H1 (cell line): ENCODE data around the gene CTDP1. TPM values are rescaled to one million over a fixed set of nuclear protein-coding genes. Genes with fewer than 3 reads are reported as not detected.

ENCODE experiments used
- CTCF ChIA-PET: fragments of 300-600 bp; sonication (Branson Sonifier 250); formaldehyde crosslinking; loops from one replicate; lab custom pipeline; 2021; ENCODE audit not compliant: partially characterized antibody; lab: Charles Lee
- POLR2A ChIA-PET: fragments of 300-600 bp; sonication (Branson Sonifier 250); formaldehyde crosslinking; loops from one replicate; lab custom pipeline; 2021; ENCODE audit warnings: inconsistent platforms; ENCODE audit not compliant: partially characterized antibody; lab: Charles Lee
- DNase-seq, 2 experiments: peaks; one replicate each; pipeline versions ENCODE4 v3.0.0 to v3.0.0-alpha.2; 2010 to 2022; ENCODE audit warnings: low spot score in 2 of 2, low read depth in 1 of 2, mixed read lengths in 1 of 2
- FAIRE-seq: peaks from 2 replicates; lab custom pipeline; 2011; peaks lifted over from hg19 to GRCh38; lab: Jason Lieb, UNC
- H2AFZ ChIP-seq: 2 replicates; pipeline ENCODE4 v1.8.1; 2012; ENCODE audit warnings: low read length, inconsistent platforms
- H2AK5ac ChIP-seq: 2 replicates; pipeline ENCODE4 v1.6.1; 2013; ENCODE audit warnings: low read depth, low read length
- H2BK120ac ChIP-seq: replicated peaks from 2 replicates; pipeline ENCODE3; 2013; ENCODE audit warnings: low read depth, low read length, inconsistent platforms
- H2BK12ac ChIP-seq: 2 replicates; pipeline ENCODE4 v1.6.1; 2013; ENCODE audit warnings: low read depth, low read length
- H2BK15ac ChIP-seq: 2 replicates; pipeline ENCODE4 v1.6.1; 2013; ENCODE audit warnings: low read length
- H2BK20ac ChIP-seq: 2 replicates; pipeline ENCODE4 v1.6.1; 2013; ENCODE audit warnings: low read length
- H2BK5ac ChIP-seq: 2 replicates; pipeline ENCODE4 v1.6.1; 2013; ENCODE audit warnings: low read depth, low read length
- H3K14ac ChIP-seq: 2 replicates; pipeline ENCODE4 v1.6.1; 2013; ENCODE audit warnings: inconsistent platforms; ENCODE audit not compliant: insufficient read length
- H3K18ac ChIP-seq: 2 replicates; pipeline ENCODE4 v1.6.1; 2013; ENCODE audit warnings: low read length; ENCODE audit errors: extremely low read depth
- H3K23ac ChIP-seq: 2 replicates; pipeline ENCODE4 v1.6.1; 2013; ENCODE audit warnings: inconsistent platforms; ENCODE audit not compliant: insufficient read length
- H3K23me2 ChIP-seq: 2 replicates; pipeline ENCODE4 v1.6.1; 2013; ENCODE audit warnings: low read depth, low read length
- H3K27ac ChIP-seq: 2 replicates; pipeline ENCODE4 v1.6.1; 2011; ENCODE audit warnings: low read depth, low read length, inconsistent platforms
- H3K27me3 ChIP-seq, 4 experiments: replicated peaks in 1 of 4; 1 replicate in 1 of 4; 2 replicates in 3 of 4; pipeline versions ENCODE4 v1.6.1 to v1.8.1; 2011 to 2013; ENCODE audit warnings: low read length in 3 of 4, mild to moderate bottlenecking in 3 of 4, inconsistent platforms in 2 of 4, mixed read lengths in 2 of 4, moderate library complexity in 1 of 4; ENCODE audit not compliant: control insufficient read depth in 3 of 4, insufficient read depth in 3 of 4; ENCODE audit errors: extremely low read depth in 1 of 4
- H3K36me3 ChIP-seq, 4 experiments: 2 replicates each; pipeline versions ENCODE4 v1.6.1 to v1.8.1; 2011 to 2013; ENCODE audit warnings: mild to moderate bottlenecking in 4 of 4, low read length in 3 of 4, moderate library complexity in 2 of 4, control low read depth in 1 of 4, inconsistent platforms in 1 of 4; ENCODE audit not compliant: insufficient read depth in 4 of 4, control insufficient read depth in 2 of 4
- H3K4ac ChIP-seq: replicated peaks from 2 replicates; pipeline ENCODE3; 2013; ENCODE audit warnings: low read length, low read depth, mixed read lengths, inconsistent platforms; ENCODE audit not compliant: insufficient read length
- H3K4me1 ChIP-seq, 4 experiments: replicated peaks in 1 of 4; 1 replicate in 1 of 4; 2 replicates in 3 of 4; pipeline versions ENCODE4 v1.6.1 to v1.8.1; 2011 to 2013; ENCODE audit warnings: low read length in 3 of 4, inconsistent platforms in 2 of 4, mixed read lengths in 1 of 4; ENCODE audit not compliant: insufficient read depth in 4 of 4, control insufficient read depth in 3 of 4
- H3K4me2 ChIP-seq, 2 experiments: 2 replicates each; pipeline versions ENCODE4 v1.6.1 to v1.8.1; 2011 to 2013; ENCODE audit warnings: low read depth in 2 of 2, low read length in 2 of 2, control low read depth in 1 of 2, inconsistent platforms in 1 of 2, mild to moderate bottlenecking in 1 of 2; ENCODE audit not compliant: insufficient read depth in 1 of 2
- H3K4me3 ChIP-seq, 4 experiments: fragments of 200-600, 300-600 bp in 1 of 4; sonication (generic), shearing (Covaris generic), sonication (Bioruptor Twin) in 1 of 4; 2 replicates each; pipeline versions ENCODE4 v1.5.1 to v1.8.1; 2011 to 2016; ENCODE audit warnings: low read length in 4 of 4, low read depth in 3 of 4, control low read depth in 2 of 4, inconsistent platforms in 2 of 4, mild to moderate bottlenecking in 2 of 4, mixed read lengths in 1 of 4, moderate library complexity in 1 of 4; ENCODE audit not compliant: insufficient read depth in 2 of 4; ENCODE audit errors: extremely low read depth in 1 of 4
- H3K56ac ChIP-seq: replicated peaks from 2 replicates; pipeline ENCODE3; 2013; ENCODE audit warnings: low read depth, mild to moderate bottlenecking, mixed read lengths, low read length, inconsistent platforms; ENCODE audit not compliant: insufficient read length
- H3K79me1 ChIP-seq: 2 replicates; pipeline ENCODE4 v1.6.1; 2013; ENCODE audit warnings: low read depth, low read length, control low read depth
- H3K79me2 ChIP-seq, 2 experiments: 2 replicates each; pipeline versions ENCODE4 v1.6.1 to v1.8.1; 2012 to 2013; ENCODE audit warnings: low read length in 2 of 2, mild to moderate bottlenecking in 2 of 2, inconsistent platforms in 1 of 2; ENCODE audit not compliant: insufficient read depth in 2 of 2, control insufficient read depth in 1 of 2
- H3K9ac ChIP-seq, 4 experiments: replicated peaks in 1 of 4; 1 replicate in 1 of 4; 2 replicates in 3 of 4; pipeline versions ENCODE4 v1.6.1 to v1.8.1; 2011 to 2013; ENCODE audit warnings: low read depth in 3 of 4, low read length in 3 of 4, control low read depth in 2 of 4, mild to moderate bottlenecking in 2 of 4, moderate library complexity in 2 of 4, inconsistent platforms in 1 of 4; ENCODE audit errors: extremely low read depth in 1 of 4
- H3K9me3 ChIP-seq, 2 experiments: 2 replicates each; pipeline versions ENCODE4 v1.6.1 to v1.8.1; 2012 to 2013; ENCODE audit warnings: mild to moderate bottlenecking in 2 of 2, moderate library complexity in 2 of 2, control low read depth in 1 of 2, inconsistent platforms in 1 of 2, low read depth in 1 of 2, low read length in 1 of 2, mixed read lengths in 1 of 2; ENCODE audit not compliant: insufficient read depth in 2 of 2
- H4K20me1 ChIP-seq, 2 experiments: replicated peaks in 1 of 2; 2 replicates each; pipeline versions ENCODE3 to v1.8.1; 2011 to 2013; ENCODE audit warnings: inconsistent platforms in 2 of 2, low read length in 2 of 2, mild to moderate bottlenecking in 1 of 2; ENCODE audit not compliant: insufficient read depth in 2 of 2, control insufficient read depth in 1 of 2
- H4K5ac ChIP-seq: 2 replicates; pipeline ENCODE4 v1.6.1; 2013; ENCODE audit warnings: low read length, low read depth, mixed read lengths, inconsistent platforms; ENCODE audit not compliant: insufficient read length
- H4K8ac ChIP-seq: 2 replicates; pipeline ENCODE4 v1.8.0; 2013; ENCODE audit warnings: mild to moderate bottlenecking, moderate library complexity, low read length, inconsistent platforms; ENCODE audit not compliant: insufficient read depth; ENCODE audit errors: extremely low read depth
- H4K91ac ChIP-seq: replicated peaks from 2 replicates; pipeline ENCODE3; 2013; ENCODE audit warnings: low read length, mixed read lengths, inconsistent platforms; ENCODE audit not compliant: insufficient read length
- ASH2L ChIP-seq: fragments of 200-600, 300-600 bp; sonication (generic); IDR thresholded peaks from one replicate; pipeline ENCODE4 v1.7.1; 2017; ENCODE audit warnings: low read length
- CHD1 ChIP-seq: IDR thresholded peaks from 2 replicates; pipeline ENCODE4 v1.6.1; 2012; ENCODE audit warnings: low read depth, low read length, improper control_type of control experiment
- CREB1 ChIP-seq: IDR thresholded peaks from 2 replicates; pipeline ENCODE4 v1.6.1; 2012; ENCODE audit warnings: inconsistent platforms
- EGR1 ChIP-seq: IDR thresholded peaks from 2 replicates; pipeline ENCODE4 v1.6.1; 2011; ENCODE audit warnings: low read depth, low read length, borderline replicate concordance
- EP300 ChIP-seq, 2 experiments: IDR thresholded peaks; 1 replicate in 1 of 2; 2 replicates in 1 of 2; pipeline ENCODE4 v1.6.1; 2011 to 2012; ENCODE audit warnings: low read depth in 2 of 2, low read length in 2 of 2, mild to moderate bottlenecking in 2 of 2, borderline replicate concordance in 1 of 2, inconsistent platforms in 1 of 2, moderate library complexity in 1 of 2
- HDAC2 ChIP-seq, 2 experiments: fragments of 300-600 bp in 1 of 2; sonication (generic) in 1 of 2; IDR thresholded peaks; 2 replicates each; pipeline ENCODE4 v1.6.1; 2011 to 2012; ENCODE audit warnings: low read depth in 2 of 2, low read length in 2 of 2, mild to moderate bottlenecking in 2 of 2, moderate library complexity in 2 of 2, borderline replicate concordance in 1 of 2, inconsistent platforms in 1 of 2
- KDM1A ChIP-seq: fragments of 200-600, 300-600 bp; sonication (generic); IDR thresholded peaks from 2 replicates; pipeline ENCODE4 v1.7.1; 2016; ENCODE audit warnings: mild to moderate bottlenecking, low read length, borderline replicate concordance
- NANOG ChIP-seq: IDR thresholded peaks from 2 replicates; pipeline ENCODE4 v1.6.1; 2011; ENCODE audit warnings: low read length, low read depth, mild to moderate bottlenecking, inconsistent platforms; ENCODE audit not compliant: insufficient read depth, poor library complexity, severe bottlenecking
- SP1 ChIP-seq: IDR thresholded peaks from 2 replicates; pipeline ENCODE4 v1.6.1; 2011; ENCODE audit warnings: low read depth, low read length
- SP4 ChIP-seq: IDR thresholded peaks from 2 replicates; pipeline ENCODE4 v1.6.1; 2012; ENCODE audit warnings: low read length, inconsistent platforms
- TBP ChIP-seq: IDR thresholded peaks from 2 replicates; pipeline ENCODE4 v1.6.1; 2011; ENCODE audit warnings: low read depth, low read length, improper control_type of control experiment
- TCF12 ChIP-seq: IDR thresholded peaks from 2 replicates; pipeline ENCODE4 v1.6.1; 2011; ENCODE audit warnings: low read depth, mild to moderate bottlenecking, low read length
- polyA plus RNA-seq, 7 experiments: library from polyadenylated mRNA; depleted of rRNA in 3 of 7; stranded (reverse) in 5 of 7; unstranded in 2 of 7; fragments of >200 nt in 5 of 7; fragments of 200-250 nt in 2 of 7; gene quantifications; 1 replicate in 5 of 7; 2 replicates in 1 of 7; 4 replicates in 1 of 7; pipeline versions ENCODE4 v1.2.1 to v1.2.3, GENCODE V29; 2011 to 2013; ENCODE audit warnings: missing spikeins in 2 of 7, mixed read lengths in 2 of 7
- total RNA-seq: library from RNA; stranded (reverse); fragmentation: NEBNext Ultra II Directional; extraction: Animal tissue kit (Norgen Biotek cat#: 25700); gene quantifications from 2 replicates; pipeline ENCODE4 v1.2.1, GENCODE V29; 2021
- TF ChIP-seq, protein P1 (sequence below), 3 experiments: IDR thresholded peaks; 1 replicate in 2 of 3; 2 replicates in 1 of 3; pipeline versions ENCODE4 v1.5.1 to v1.6.1; 2011; ENCODE audit warnings: low read length in 3 of 3, mild to moderate bottlenecking in 3 of 3, inconsistent platforms in 2 of 3, low read depth in 1 of 3, moderate library complexity in 1 of 3; ENCODE audit not compliant: insufficient read depth in 1 of 3; ENCODE audit errors: control extremely low read depth in 1 of 3

Gene CTDP1
- total and polyA plus RNA-seq, 2 of the 8 experiments (the other 6 are each of a cell fraction or from before 2014, with no cell fraction given), result 16.6 to 37.0 TPM

DNA sequence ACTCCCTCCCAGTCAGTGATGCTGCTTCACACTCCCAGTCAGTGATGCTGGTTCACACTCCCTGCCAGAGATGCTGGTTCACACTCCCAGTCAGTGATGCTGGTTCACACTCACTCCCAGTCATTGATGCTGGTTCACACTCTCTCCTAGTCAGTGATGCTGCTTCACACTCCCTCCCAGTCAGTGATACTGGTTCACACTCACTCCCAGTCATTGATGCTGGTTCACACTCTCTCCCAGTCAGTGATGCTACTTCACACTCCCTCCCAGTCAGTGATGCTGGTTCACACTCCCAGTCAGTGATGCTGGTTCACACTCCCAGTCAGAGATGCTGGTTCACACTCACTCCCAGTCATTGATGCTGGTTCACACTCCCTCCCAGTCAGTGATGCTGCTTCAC, 83.8 kb downstream of the CTDP1 start:
- Histone ChIP-seq H3K36me3 (no peaks in the 10 kb centered on the region), H3K14ac (no peak overlapping the region), H3K18ac (no peak overlapping the region), H3K79me1 (no peaks in the 10 kb centered on the region), H3K4me1 (no peaks in the 10 kb centered on the region), H2AK5ac (peak overlapping the region; percentile 88; the same call in 1 of the 2 replicates), H3K4me2 (no peak overlapping the region), H2BK15ac (0 out of 2 replicates have a peak overlapping the region, but pooled peaks have one; percentile 34), H2AFZ (no peak overlapping the region), H4K8ac (no peak overlapping the region), H4K20me1 (no peaks in the 10 kb centered on the region), H2BK20ac (no peak overlapping the region), H3K4ac (no peak overlapping the region), H4K91ac (no peak overlapping the region), H3K79me2 (no peaks in the 10 kb centered on the region), H3K23me2 (peaks cover 2% of the 10 kb centered on the region; the same call in 1 of the 2 replicates), H3K9ac (no peak overlapping the region), H3K27me3 (no peaks in the 10 kb centered on the region), H2BK5ac (no peak overlapping the region), H3K9me3 (peaks cover 0 to 10% of the 10 kb centered on the region in 2 experiments; a peak in 2 of 4 replicates), H2BK12ac (no peak overlapping the region), H3K56ac (no peak overlapping the region), H4K5ac (no peak overlapping the region), H3K4me3 (no peak overlapping the region), H3K23ac (no peak overlapping the region), H2BK120ac (no peak overlapping the region), H3K27ac (no peak overlapping the region)
- no peak for TF ChIP-seq CREB1
- no peak for TF ChIP-seq NANOG
- TF ChIP-seq TBP, result no peak
- no peak for TF ChIP-seq TCF12
- TF ChIP-seq EGR1, result no peak
- no peak for TF ChIP-seq SP1
- no peak for TF ChIP-seq KDM1A
- TF ChIP-seq EP300 (IDR thresholded peaks at IDR 0.05; ENCODE audit: borderline replicate concordance in 1 of 2, low read depth in 2 of 2, low read length in 2 of 2), result no peak
- TF ChIP-seq CHD1, result no peak
- TF ChIP-seq HDAC2 (IDR thresholded peaks at IDR 0.05; ENCODE audit: borderline replicate concordance in 1 of 2, low read depth in 2 of 2, low read length in 2 of 2), result no peak
- TF ChIP-seq, protein P1, sequence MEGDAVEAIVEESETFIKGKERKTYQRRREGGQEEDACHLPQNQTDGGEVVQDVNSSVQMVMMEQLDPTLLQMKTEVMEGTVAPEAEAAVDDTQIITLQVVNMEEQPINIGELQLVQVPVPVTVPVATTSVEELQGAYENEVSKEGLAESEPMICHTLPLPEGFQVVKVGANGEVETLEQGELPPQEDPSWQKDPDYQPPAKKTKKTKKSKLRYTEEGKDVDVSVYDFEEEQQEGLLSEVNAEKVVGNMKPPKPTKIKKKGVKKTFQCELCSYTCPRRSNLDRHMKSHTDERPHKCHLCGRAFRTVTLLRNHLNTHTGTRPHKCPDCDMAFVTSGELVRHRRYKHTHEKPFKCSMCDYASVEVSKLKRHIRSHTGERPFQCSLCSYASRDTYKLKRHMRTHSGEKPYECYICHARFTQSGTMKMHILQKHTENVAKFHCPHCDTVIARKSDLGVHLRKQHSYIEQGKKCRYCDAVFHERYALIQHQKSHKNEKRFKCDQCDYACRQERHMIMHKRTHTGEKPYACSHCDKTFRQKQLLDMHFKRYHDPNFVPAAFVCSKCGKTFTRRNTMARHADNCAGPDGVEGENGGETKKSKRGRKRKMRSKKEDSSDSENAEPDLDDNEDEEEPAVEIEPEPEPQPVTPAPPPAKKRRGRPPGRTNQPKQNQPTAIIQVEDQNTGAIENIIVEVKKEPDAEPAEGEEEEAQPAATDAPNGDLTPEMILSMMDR (IDR thresholded peaks at IDR 0.05; ENCODE audit: control extremely low read depth in 1 of 3, insufficient read depth in 1 of 3, low read depth in 1 of 3, low read length in 3 of 3), result no peak
- TF ChIP-seq ASH2L, result no peak
- TF ChIP-seq SP4, result no peak
- ChIA-PET POLR2A (no interaction called here), CTCF (no interaction called here)
- DNase-seq (no peak), FAIRE-seq (no peak)
